A549 treated with GW870086 at 1 μM for 4 hours (cell line): ENCODE data around the gene ZBTB40. TPM values are rescaled to one million over a fixed set of nuclear protein-coding genes. Genes with fewer than 3 reads are reported as not detected.

Experiments used
- total RNA-seq: library from RNA; stranded (reverse); fragments of 200-300 nt; extraction: Qiagen RNA extraction; gene quantifications from 5 replicates; pipeline ENCODE4 v1.2.3, GENCODE V29; 2022; ENCODE audit warnings: low read depth

Gene ZBTB40, protein sequence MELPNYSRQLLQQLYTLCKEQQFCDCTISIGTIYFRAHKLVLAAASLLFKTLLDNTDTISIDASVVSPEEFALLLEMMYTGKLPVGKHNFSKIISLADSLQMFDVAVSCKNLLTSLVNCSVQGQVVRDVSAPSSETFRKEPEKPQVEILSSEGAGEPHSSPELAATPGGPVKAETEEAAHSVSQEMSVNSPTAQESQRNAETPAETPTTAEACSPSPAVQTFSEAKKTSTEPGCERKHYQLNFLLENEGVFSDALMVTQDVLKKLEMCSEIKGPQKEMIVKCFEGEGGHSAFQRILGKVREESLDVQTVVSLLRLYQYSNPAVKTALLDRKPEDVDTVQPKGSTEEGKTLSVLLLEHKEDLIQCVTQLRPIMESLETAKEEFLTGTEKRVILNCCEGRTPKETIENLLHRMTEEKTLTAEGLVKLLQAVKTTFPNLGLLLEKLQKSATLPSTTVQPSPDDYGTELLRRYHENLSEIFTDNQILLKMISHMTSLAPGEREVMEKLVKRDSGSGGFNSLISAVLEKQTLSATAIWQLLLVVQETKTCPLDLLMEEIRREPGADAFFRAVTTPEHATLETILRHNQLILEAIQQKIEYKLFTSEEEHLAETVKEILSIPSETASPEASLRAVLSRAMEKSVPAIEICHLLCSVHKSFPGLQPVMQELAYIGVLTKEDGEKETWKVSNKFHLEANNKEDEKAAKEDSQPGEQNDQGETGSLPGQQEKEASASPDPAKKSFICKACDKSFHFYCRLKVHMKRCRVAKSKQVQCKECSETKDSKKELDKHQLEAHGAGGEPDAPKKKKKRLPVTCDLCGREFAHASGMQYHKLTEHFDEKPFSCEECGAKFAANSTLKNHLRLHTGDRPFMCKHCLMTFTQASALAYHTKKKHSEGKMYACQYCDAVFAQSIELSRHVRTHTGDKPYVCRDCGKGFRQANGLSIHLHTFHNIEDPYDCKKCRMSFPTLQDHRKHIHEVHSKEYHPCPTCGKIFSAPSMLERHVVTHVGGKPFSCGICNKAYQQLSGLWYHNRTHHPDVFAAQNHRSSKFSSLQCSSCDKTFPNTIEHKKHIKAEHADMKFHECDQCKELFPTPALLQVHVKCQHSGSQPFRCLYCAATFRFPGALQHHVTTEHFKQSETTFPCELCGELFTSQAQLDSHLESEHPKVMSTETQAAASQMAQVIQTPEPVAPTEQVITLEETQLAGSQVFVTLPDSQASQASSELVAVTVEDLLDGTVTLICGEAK
- total RNA-seq: 4.6 to 5.4 TPM (median 4.9 TPM) in 5 replicates

GRCh38 chr1:22451702-22452480 is at the start of gene ZBTB40:
Gene ZBTB40 (plus strand): TSS chr1:22451851. CDS start chr1:22489949, 38,098 bp downstream.

GRCh38 chr1:22562584-22563583 is 111.2 kb downstream of the ZBTB40 start, which contains the start of gene EPHA8:
Gene EPHA8 (plus strand): TSS chr1:22563489. CDS start chr1:22563636, 147 bp downstream.

Other genes starting within 250 kb of the ZBTB40 start
- gene EPHA8, start 111.6 kb downstream of the ZBTB40 start, total RNA-seq: 0.03 to 0.09 TPM (median 0.09 TPM) in 3 of 5 replicates, not detected in the others
- gene C1QA, start 184.8 kb downstream of the ZBTB40 start, total RNA-seq: not detected in 5 replicates
- not detected in 5 replicates for gene C1QC, start 191.8 kb downstream of the ZBTB40 start, total RNA-seq
- gene C1QB, start 201.4 kb downstream of the ZBTB40 start, total RNA-seq: not detected in 5 replicates